Naive thymus-derived CD4-positive, alpha-beta T cell (primary cell): ENCODE results near the gene LHX3. TPM values are rescaled to one million over a fixed set of nuclear protein-coding genes. Genes with fewer than 3 reads are reported as not detected.
A peak's percentile ranks its signal among the peaks of the same experiment; 100 is the strongest.
"Not testable (repeated sequence)": the region's sequence is repeated elsewhere in the genome, so short reads cannot be mapped to it uniquely, and the experiment has no call there.

Experiments used
- ATAC-seq: fragments of 150-1000 bp; cut with Tn5 transposase; 2 replicates; pipeline ENCODE4 v1.10.0; 2021; ENCODE audit warnings: mild to moderate bottlenecking, moderate library complexity
- CTCF ChIA-PET: fragments of 350-600 bp; sonication (Branson Sonifier 250); formaldehyde crosslinking; loops from one replicate; lab custom pipeline; 2021; ENCODE audit warnings: antibody characterized with exemption; lab: Charles Lee
- POLR2A ChIA-PET: fragments of 350-600 bp; sonication (Branson Sonifier 250); formaldehyde crosslinking; loops from one replicate; lab custom pipeline; 2021; ENCODE audit warnings: antibody characterized with exemption, inconsistent platforms; lab: Charles Lee
- DNase-seq, 9 donors: peaks; one replicate each; pipeline versions ENCODE4 v3.0.0 to v3.0.0-alpha.2; 2020 to 2022; ENCODE audit warnings: mixed read lengths in 1 of 9
- H3K27ac ChIP-seq: one replicate; pipeline ENCODE4 v1.7.0; 2013; ENCODE audit warnings: mild to moderate bottlenecking, low read depth, low read length, moderate library complexity
- H3K27me3 ChIP-seq, 2 donors: one replicate each; pipeline ENCODE4 v1.7.0; 2013; ENCODE audit warnings: low read length in 2 of 2, mild to moderate bottlenecking in 2 of 2, moderate library complexity in 2 of 2; ENCODE audit not compliant: control insufficient read depth in 2 of 2, insufficient read depth in 2 of 2
- H3K36me3 ChIP-seq, 3 experiments: 1 replicate in 2 of 3; 2 replicates in 1 of 3; pipeline ENCODE4 v1.7.0; 2013; ENCODE audit warnings: low read length in 3 of 3, mild to moderate bottlenecking in 3 of 3, moderate library complexity in 1 of 3; ENCODE audit not compliant: insufficient read depth in 3 of 3, control insufficient read depth in 2 of 3
- H3K4me1 ChIP-seq, 2 donors: one replicate each; pipeline ENCODE4 v1.7.0; 2013; ENCODE audit warnings: low read length in 2 of 2, mild to moderate bottlenecking in 2 of 2, moderate library complexity in 1 of 2; ENCODE audit not compliant: control insufficient read depth in 2 of 2, insufficient read depth in 2 of 2
- H3K4me3 ChIP-seq: 2 replicates; pipeline ENCODE4 v1.7.0; 2013; ENCODE audit warnings: mild to moderate bottlenecking, low read length
- H3K9me3 ChIP-seq, 3 experiments: 1 replicate in 2 of 3; 2 replicates in 1 of 3; pipeline ENCODE4 v1.7.0; 2013; ENCODE audit warnings: low read length in 3 of 3; ENCODE audit not compliant: control insufficient read depth in 2 of 3
- H3K27ac Mint-ChIP-seq, 9 donors: one replicate each; pipeline ENCODE4 v1.8.0; 2020 to 2022; ENCODE audit warnings: mixed read lengths in 9 of 9, mild to moderate bottlenecking in 8 of 9, moderate library complexity in 5 of 9, inconsistent platforms in 2 of 9
- H3K27me3 Mint-ChIP-seq, 5 donors: one replicate each; pipeline ENCODE4 v1.8.0; 2021 to 2022; ENCODE audit warnings: mixed read lengths in 5 of 5, mild to moderate bottlenecking in 1 of 5
- H3K36me3 Mint-ChIP-seq, 5 donors: one replicate each; pipeline ENCODE4 v1.8.0; 2020 to 2022; ENCODE audit warnings: mixed read lengths in 5 of 5, mild to moderate bottlenecking in 3 of 5, inconsistent platforms in 1 of 5
- H3K4me1 Mint-ChIP-seq, 7 donors: one replicate each; pipeline ENCODE4 v1.8.0; 2020 to 2022; ENCODE audit warnings: mixed read lengths in 7 of 7, mild to moderate bottlenecking in 3 of 7, inconsistent platforms in 1 of 7
- H3K4me3 Mint-ChIP-seq, 10 donors: one replicate each; pipeline ENCODE4 v1.8.0; 2020 to 2022; ENCODE audit warnings: mild to moderate bottlenecking in 10 of 10, mixed read lengths in 10 of 10, moderate library complexity in 6 of 10, inconsistent platforms in 2 of 10
- H3K9me3 Mint-ChIP-seq, 11 donors: one replicate each; pipeline ENCODE4 v1.8.0; 2020 to 2022; ENCODE audit warnings: mixed read lengths in 11 of 11, mild to moderate bottlenecking in 4 of 11, inconsistent platforms in 1 of 11, moderate library complexity in 1 of 11
- intact Hi-C, 2 donors: fragments of 100-400 bp; cut with micrococcal nuclease; formaldehyde crosslinking; loops; one replicate each; pipeline ENCODE4 v1.15.1; 2023
- polyA plus RNA-seq, 2 donors: library from polyadenylated mRNA; unstranded; fragments of 300-500 nt; fragmentation: Illumina TruSeq; gene quantifications; one replicate each; pipeline ENCODE4 v1.2.3, GENCODE V29; 2021
- total RNA-seq, 6 experiments: library from RNA in 5 of 6; stranded (reverse) in 5 of 6; gene quantifications; 1 replicate in 5 of 6; 2 replicates in 1 of 6; pipeline ENCODE4 v1.2.3 and lab custom pipeline; 2021 to 2026

The LHX3 gene
- total and polyA plus RNA-seq, 7 experiments from 2014 or later, result 0.15 to 0.21 TPM; not detected in 5

GRCh38 chr9:136237486-136238341 is 32.8 kb upstream of the LHX3 start:
- Mint-ChIP-seq H3K36me3 (peaks cover 0 to 18% (median 4%) of the 10 kb centered on the region in 5 donors), H3K27me3 (no peaks in the 10 kb centered on the region), H3K9me3 (peaks cover 0 to 2% (median 0%) of the 10 kb centered on the region in 11 donors), H3K4me3 (peak overlapping the region in 1 of 10 donors; percentile 43), H3K4me1 (peaks cover 24 to 54% (median 27%) of the 10 kb centered on the region in 7 donors), H3K27ac (no peak overlapping the region)
- H3K27me3 ChIP-seq, result no peaks in the 10 kb centered on the region
- H3K27ac ChIP-seq, result no peak overlapping the region
- H3K4me3 ChIP-seq, result no peak overlapping the region
- DNase-seq (no peak), ATAC-seq (no peak)
- ChIA-PET CTCF (no interaction called here), POLR2A (interaction anchor here (0.8 kb wide), 1 partner anchor 20 kb away, joined by 3 read pairs; no protein-coding TSS in a partner anchor)
- peaks cover 0 to 4% of the 10 kb centered on the region in 2 donors for H3K4me1 ChIP-seq
- intact Hi-C loops, result no loop called here
- H3K36me3 ChIP-seq, result peaks cover 0 to 23% (median 0%) of the 10 kb centered on the region in 3 experiments
- no peaks in the 10 kb centered on the region for H3K9me3 ChIP-seq

- Mint-ChIP-seq H3K36me3 (peaks cover 3 to 18% (median 4%) of the 10 kb centered on the region in 5 donors), H3K4me1 (peaks cover 29 to 57% (median 35%) of the 10 kb centered on the region in 7 donors)
- H3K27me3 Mint-ChIP-seq, ATAC-seq, H3K9me3 Mint-ChIP-seq, H3K27ac ChIP-seq, H3K9me3 ChIP-seq, POLR2A ChIA-PET, H3K27me3 ChIP-seq, H3K4me3 ChIP-seq, H3K4me3 Mint-ChIP-seq, H3K27ac Mint-ChIP-seq, CTCF ChIA-PET, intact Hi-C loops, H3K4me1 ChIP-seq, DNase-seq: not testable (repeated sequence)
- H3K36me3 ChIP-seq, result peaks cover 0 to 23% (median 0%) of the 10 kb centered on the region in 3 experiments
These were observed 31.8 kb upstream of the LHX3 start for GRCh38 chr9:136236471-136237410.

- Histone ChIP-seq H3K27me3 (no peaks in the 10 kb centered on the region), H3K27ac (no peak overlapping the region), H3K36me3 (peaks cover 0 to 23% (median 0%) of the 10 kb centered on the region in 3 experiments), H3K4me3 (no peak overlapping the region), H3K9me3 (no peaks in the 10 kb centered on the region), H3K4me1 (peaks cover 0 to 9% of the 10 kb centered on the region in 2 donors)
- intact Hi-C loops, result no loop called here
- H3K4me3 Mint-ChIP-seq, result no peak overlapping the region
- H3K36me3 Mint-ChIP-seq, result peaks cover 3 to 18% (median 4%) of the 10 kb centered on the region in 5 donors
- H3K4me1 Mint-ChIP-seq, result peaks cover 25 to 53% (median 42%) of the 10 kb centered on the region in 7 donors
- CTCF ChIA-PET, result no interaction called here
- H3K9me3 Mint-ChIP-seq, result peaks cover 0 to 2% (median 0%) of the 10 kb centered on the region in 11 donors
- DNase-seq, result no peak
- ATAC-seq, result no peak
- H3K27ac Mint-ChIP-seq, result no peak overlapping the region
- no peaks in the 10 kb centered on the region for H3K27me3 Mint-ChIP-seq
- POLR2A ChIA-PET, result no interaction called here
These were observed 31.0 kb upstream of the LHX3 start for GRCh38 chr9:136235709-136236455.

GRCh38 chr9:136235171-136235570 is 30.2 kb upstream of the LHX3 start:
- ChIA-PET CTCF (interaction anchor here (0.7 kb wide), 1 partner anchor 18 kb away, joined by 3 read pairs; no protein-coding TSS in a partner anchor), POLR2A (no interaction called here)
- peaks cover 25 to 53% (median 43%) of the 10 kb centered on the region in 7 donors for H3K4me1 Mint-ChIP-seq

GRCh38 chr9:136234597-136234996 is 29.7 kb upstream of the LHX3 start:
- no peaks in the 10 kb centered on the region for H3K27me3 ChIP-seq
- H3K27ac ChIP-seq, result no peak overlapping the region
- H3K4me3 ChIP-seq, result no peak overlapping the region
- H3K36me3 ChIP-seq, result peaks cover 0 to 23% (median 0%) of the 10 kb centered on the region in 3 experiments
- peaks cover 3 to 18% (median 4%) of the 10 kb centered on the region in 5 donors for H3K36me3 Mint-ChIP-seq
- no peaks in the 10 kb centered on the region for H3K27me3 Mint-ChIP-seq
- peaks cover 0 to 9% of the 10 kb centered on the region in 2 donors for H3K4me1 ChIP-seq
- peak overlapping the region in 1 of 9 donors; percentile 30 for H3K27ac Mint-ChIP-seq
- intact Hi-C loops, result no loop called here
- no peak for ATAC-seq
- peaks cover 24 to 53% (median 45%) of the 10 kb centered on the region in 7 donors for H3K4me1 Mint-ChIP-seq
- H3K9me3 ChIP-seq, result no peaks in the 10 kb centered on the region
- ChIA-PET CTCF (interaction anchor here (0.7 kb wide), 1 partner anchor 18 kb away, joined by 3 read pairs; no protein-coding TSS in a partner anchor), POLR2A (interaction anchor here (0.5 kb wide), 1 partner anchor 113 kb away, joined by 3 read pairs; no protein-coding TSS in a partner anchor)
- H3K4me3 Mint-ChIP-seq, result peak overlapping the region in 2 of 10 donors; percentile 53 to 60
- H3K9me3 Mint-ChIP-seq, result peaks cover 0 to 2% (median 0%) of the 10 kb centered on the region in 11 donors
- DNase-seq, result no peak

More at GRCh38 chr9:136235171-136235570, 30.2 kb upstream of the LHX3 start:
- H3K27ac ChIP-seq, result no peak overlapping the region
- H3K9me3 ChIP-seq, result no peaks in the 10 kb centered on the region
- no peaks in the 10 kb centered on the region for H3K27me3 Mint-ChIP-seq
- no peak for DNase-seq
- no peak for ATAC-seq
- no peaks in the 10 kb centered on the region for H3K27me3 ChIP-seq
- intact Hi-C loops, result no loop called here
- H3K36me3 Mint-ChIP-seq, result peaks cover 3 to 18% (median 4%) of the 10 kb centered on the region in 5 donors
- peaks cover 0 to 2% (median 0%) of the 10 kb centered on the region in 11 donors for H3K9me3 Mint-ChIP-seq
- peak overlapping the region in 2 of 9 donors; percentile 12 to 30 for H3K27ac Mint-ChIP-seq
- peaks cover 0 to 9% of the 10 kb centered on the region in 2 donors for H3K4me1 ChIP-seq
- peaks cover 0 to 23% (median 0%) of the 10 kb centered on the region in 3 experiments for H3K36me3 ChIP-seq
- H3K4me3 ChIP-seq, result no peak overlapping the region
- peak overlapping the region in 1 of 10 donors; percentile 60 for H3K4me3 Mint-ChIP-seq
